ENCODE measurements around the gene RRN3. TPM values are rescaled to one million over a fixed set of nuclear protein-coding genes. Genes with fewer than 3 reads are reported as not detected.
"Not testable (repeated sequence)": the region's sequence is repeated elsewhere in the genome, so short reads cannot be mapped to it uniquely, and the experiment has no call there.

Gene RRN3, protein sequence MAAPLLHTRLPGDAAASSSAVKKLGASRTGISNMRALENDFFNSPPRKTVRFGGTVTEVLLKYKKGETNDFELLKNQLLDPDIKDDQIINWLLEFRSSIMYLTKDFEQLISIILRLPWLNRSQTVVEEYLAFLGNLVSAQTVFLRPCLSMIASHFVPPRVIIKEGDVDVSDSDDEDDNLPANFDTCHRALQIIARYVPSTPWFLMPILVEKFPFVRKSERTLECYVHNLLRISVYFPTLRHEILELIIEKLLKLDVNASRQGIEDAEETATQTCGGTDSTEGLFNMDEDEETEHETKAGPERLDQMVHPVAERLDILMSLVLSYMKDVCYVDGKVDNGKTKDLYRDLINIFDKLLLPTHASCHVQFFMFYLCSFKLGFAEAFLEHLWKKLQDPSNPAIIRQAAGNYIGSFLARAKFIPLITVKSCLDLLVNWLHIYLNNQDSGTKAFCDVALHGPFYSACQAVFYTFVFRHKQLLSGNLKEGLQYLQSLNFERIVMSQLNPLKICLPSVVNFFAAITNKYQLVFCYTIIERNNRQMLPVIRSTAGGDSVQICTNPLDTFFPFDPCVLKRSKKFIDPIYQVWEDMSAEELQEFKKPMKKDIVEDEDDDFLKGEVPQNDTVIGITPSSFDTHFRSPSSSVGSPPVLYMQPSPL
- 24.2 TPM for total RNA-seq
- long read RNA-seq, transcript RRN3-203 (17 exons, 2,198 nt): minor isoform, 26 of 63 reads
- long read RNA-seq, transcript RRN3-201 (18 exons, 3,762 nt): major isoform, 29 of 63 reads
- long read RNA-seq, partial matches to known transcripts: 5 of 63 reads
- long read RNA-seq, other reads (novel, unspliced or antisense): 3 of 63 reads

- DNase-seq (peak; percentile 96), ATAC-seq (ENCODE audit: poor library complexity) (peak; percentile 100)
- intact Hi-C loops (cut with DNase I): not testable (repeated sequence)
Observed at GRCh38 chr16:15093955-15094827, at the start of gene RRN3. Gene RRN3 (minus strand): TSS chr16:15094272. CDS start chr16:15094233, 39 bp downstream.

GRCh38 chr16:15143601-15144091 is 49.6 kb upstream of the RRN3 start:
- peak; percentile 6 for ATAC-seq (ENCODE audit: poor library complexity)

DNA sequence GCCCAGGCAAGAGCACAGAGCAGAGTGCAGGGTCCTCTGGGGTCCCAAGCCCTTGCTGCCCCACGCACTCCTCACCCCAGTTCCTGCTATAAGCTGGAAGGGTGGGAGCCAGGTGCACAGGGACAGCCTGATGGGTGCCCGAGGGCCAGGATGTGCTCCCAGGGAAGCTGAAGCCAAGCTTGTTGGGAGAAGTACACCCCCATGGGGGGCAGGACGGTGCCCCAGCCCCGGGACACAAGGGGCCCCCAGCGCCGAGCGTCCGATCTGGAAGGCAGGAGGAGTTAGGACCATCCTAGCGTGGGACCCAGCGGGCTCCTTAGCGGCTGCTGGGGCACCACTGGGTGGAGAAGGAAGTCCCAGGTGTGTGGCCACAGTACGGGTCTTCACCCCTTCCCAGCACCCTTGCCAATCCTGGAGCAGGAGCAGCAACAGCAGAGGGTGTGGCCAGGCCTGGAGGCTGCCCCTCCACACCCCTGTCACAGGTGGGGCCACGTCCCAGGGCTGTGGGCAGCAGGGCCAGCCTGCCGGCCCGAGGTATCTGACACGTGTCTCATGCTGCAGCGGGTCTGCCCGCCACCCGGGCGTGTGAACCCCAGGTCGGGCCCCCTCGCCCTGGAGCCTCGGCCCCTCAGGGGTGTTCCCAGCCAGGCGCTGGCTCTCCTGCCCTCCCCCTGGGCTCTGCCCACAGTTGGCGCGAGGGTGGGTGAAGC is 49.0 kb upstream of the RRN3 start:
- intact Hi-C loops (cut with DNase I); DNase-seq: not testable (repeated sequence)
- ATAC-seq (ENCODE audit: poor library complexity): peak; percentile 3

More at GRCh38 chr16:15143601-15144091, 49.6 kb upstream of the RRN3 start:
- DNase-seq; intact Hi-C loops (cut with DNase I): not testable (repeated sequence)

- ATAC-seq (ENCODE audit: poor library complexity); intact Hi-C loops (cut with DNase I): not testable (repeated sequence)
- DNase-seq: peak; percentile 52
Observed at GRCh38 chr16:15142107-15142890, 48.2 kb upstream of the RRN3 start.

GRCh38 chr16:15141586-15141985 is 47.5 kb upstream of the RRN3 start:
- DNase-seq: no peak
- intact Hi-C loops (cut with DNase I): no loop called here
- no peak for ATAC-seq (ENCODE audit: poor library complexity)

DNA sequence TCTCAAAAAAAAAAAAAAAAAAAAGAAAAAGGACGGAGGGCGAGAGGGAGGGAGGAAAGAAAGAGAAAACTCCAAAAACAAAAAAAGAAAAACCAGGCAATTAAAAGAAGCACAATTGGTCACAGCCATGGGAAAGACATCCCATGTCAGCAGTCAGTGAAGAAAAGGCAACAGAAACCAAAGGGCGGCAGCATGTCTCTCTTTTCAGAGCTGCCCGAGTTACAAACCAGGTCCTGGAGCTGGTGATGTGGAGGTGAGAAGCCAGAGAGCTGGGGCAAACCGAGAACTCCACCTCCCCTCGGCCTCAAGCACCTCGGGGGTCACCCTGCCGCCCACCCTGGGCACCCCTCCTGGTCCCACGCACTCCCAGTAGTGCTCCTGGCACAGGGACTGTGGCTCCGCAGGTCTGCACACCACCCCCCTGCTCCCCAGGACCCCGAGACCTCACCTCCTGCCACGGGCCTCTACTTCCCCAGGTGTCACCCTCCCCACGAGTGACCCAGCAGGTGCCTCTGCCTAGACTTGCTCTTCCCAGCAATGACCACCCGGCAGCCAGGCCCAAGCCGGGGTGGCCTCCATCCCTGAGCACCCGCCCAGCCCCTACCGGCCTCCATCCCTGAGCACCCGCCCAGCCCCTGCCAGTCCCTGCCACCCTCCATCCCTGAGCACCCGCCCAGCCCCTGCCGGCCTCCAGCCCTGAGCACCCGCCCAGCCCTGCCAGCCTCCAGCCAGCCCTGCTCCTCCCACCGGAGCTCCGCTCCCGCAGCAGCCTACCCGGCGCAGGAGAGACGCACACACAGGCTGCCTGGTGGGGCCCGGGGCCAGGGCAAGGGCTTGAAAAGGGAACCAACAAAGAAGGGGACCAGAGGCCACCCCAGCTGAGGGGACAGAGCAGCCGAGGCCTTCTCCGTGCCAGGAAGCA is 46.6 kb upstream of the RRN3 start:
- DNase-seq: peak; percentile 45
- intact Hi-C loops (cut with DNase I); ATAC-seq (ENCODE audit: poor library complexity): not testable (repeated sequence)

GRCh38 chr16:15137514-15137913 is 43.4 kb upstream of the RRN3 start:
- ATAC-seq (ENCODE audit: poor library complexity); DNase-seq; intact Hi-C loops (cut with DNase I): not testable (repeated sequence)

- DNase-seq; intact Hi-C loops (cut with DNase I): not testable (repeated sequence)
- peak; percentile 61 for ATAC-seq (ENCODE audit: poor library complexity)
Observed at GRCh38 chr16:15135483-15136360, 41.6 kb upstream of the RRN3 start.

DNA sequence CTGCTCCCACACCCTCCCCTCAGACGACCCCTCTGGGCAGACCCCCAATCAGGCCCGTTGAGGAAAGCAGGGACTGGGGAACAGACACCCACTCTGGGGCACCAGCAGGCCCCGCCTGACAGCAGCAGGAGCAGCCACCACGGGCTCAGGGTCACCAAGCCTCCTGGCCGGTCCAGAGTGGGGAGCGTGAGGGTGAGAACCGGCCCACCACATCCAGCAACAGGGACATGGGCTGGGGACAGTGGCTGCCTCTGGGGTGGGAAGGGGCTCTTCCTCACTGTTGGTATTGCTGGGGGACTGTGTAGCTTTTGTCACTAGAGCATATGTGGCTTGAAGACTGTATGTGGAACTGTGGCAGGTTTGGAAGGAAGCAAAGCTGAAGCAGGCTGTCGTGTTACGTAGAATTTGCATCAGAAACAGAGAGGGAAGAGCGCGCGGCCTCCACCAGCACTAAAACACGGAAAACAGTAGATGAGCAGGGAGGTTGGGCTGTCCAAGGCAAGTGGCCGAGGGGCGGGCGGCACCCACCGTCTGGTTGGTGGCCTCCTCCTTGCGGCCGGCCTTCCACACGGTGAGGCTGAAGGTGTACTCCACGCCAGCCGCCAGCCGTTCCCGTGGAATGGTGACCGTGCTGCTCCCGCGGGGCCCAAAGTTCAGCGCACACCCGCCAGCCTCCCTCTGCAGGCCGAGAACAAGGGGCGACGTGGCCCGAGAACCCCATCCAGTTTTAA is 40.8 kb upstream of the RRN3 start:
- intact Hi-C loops (cut with DNase I); DNase-seq: not testable (repeated sequence)
- ATAC-seq (ENCODE audit: poor library complexity): peak; percentile 27

GRCh38 chr16:15133554-15133953 is 39.5 kb upstream of the RRN3 start:
- intact Hi-C loops (cut with DNase I); DNase-seq; ATAC-seq (ENCODE audit: poor library complexity): not testable (repeated sequence)

GRCh38 chr16:15132719-15133428 is 38.8 kb upstream of the RRN3 start:
- intact Hi-C loops (cut with DNase I); DNase-seq; ATAC-seq (ENCODE audit: poor library complexity): not testable (repeated sequence)

GRCh38 chr16:15130943-15131700 is 37.0 kb upstream of the RRN3 start:
- DNase-seq; ATAC-seq (ENCODE audit: poor library complexity); intact Hi-C loops (cut with DNase I): not testable (repeated sequence)

Measured in Right ventricle myocardium superior (tissue), 1 donor.